Erythroblast (primary cell): ENCODE results near the gene IL36B.

Experiments
- GATA1 ChIP-seq: IDR thresholded peaks from 2 replicates; pipeline ENCODE4 v1.6.1; 2011; ENCODE audit warnings: low read depth, mild to moderate bottlenecking, control low read depth, low read length, moderate library complexity
- POLR2A ChIP-seq: IDR thresholded peaks from 2 replicates; pipeline ENCODE4 v1.6.1; 2011; ENCODE audit warnings: mild to moderate bottlenecking, low read length

DNA sequence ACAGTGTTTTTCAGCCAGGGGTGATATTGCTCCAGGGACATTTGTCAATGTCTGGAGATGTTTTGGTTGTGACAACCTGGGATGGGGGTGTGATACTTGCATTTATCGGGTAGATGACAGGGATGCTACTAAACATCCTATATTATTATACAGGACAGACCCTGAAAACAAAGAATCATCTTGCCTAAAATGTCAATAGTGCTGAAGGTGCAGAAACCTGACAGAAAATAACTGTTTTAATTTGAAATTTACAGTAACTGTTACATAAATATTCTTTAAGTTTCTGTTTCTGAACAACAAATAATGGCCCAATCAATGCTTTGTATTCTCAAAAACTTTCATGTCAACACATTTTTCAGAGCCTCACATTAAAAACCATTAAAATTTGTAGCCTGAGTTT is 45.4 kb downstream of the IL36B start:
- TF ChIP-seq POLR2A = no peak
- no peak for TF ChIP-seq GATA1
